Hematopoietic multipotent progenitor cell (in vitro differentiated cells): Measurements from ENCODE around the gene EDEM2. TPM values are rescaled to one million over a fixed set of nuclear protein-coding genes. Genes with fewer than 3 reads are reported as not detected.
"Not testable (repeated sequence)": the region's sequence is repeated elsewhere in the genome, so short reads cannot be mapped to it uniquely, and the experiment has no call there.

ENCODE experiments used
- DNase-seq, 3 donors: peaks; one replicate each; pipeline ENCODE4 v3.0.0-alpha.2; 2011 to 2015; ENCODE audit warnings: low read depth in 2 of 3, low spot score in 2 of 3
- total RNA-seq: library from RNA; depleted of rRNA; stranded (reverse); fragments of >200 nt; gene quantifications from one replicate; pipeline ENCODE4 v1.2.3, GENCODE V29; 2012

Gene EDEM2, protein sequence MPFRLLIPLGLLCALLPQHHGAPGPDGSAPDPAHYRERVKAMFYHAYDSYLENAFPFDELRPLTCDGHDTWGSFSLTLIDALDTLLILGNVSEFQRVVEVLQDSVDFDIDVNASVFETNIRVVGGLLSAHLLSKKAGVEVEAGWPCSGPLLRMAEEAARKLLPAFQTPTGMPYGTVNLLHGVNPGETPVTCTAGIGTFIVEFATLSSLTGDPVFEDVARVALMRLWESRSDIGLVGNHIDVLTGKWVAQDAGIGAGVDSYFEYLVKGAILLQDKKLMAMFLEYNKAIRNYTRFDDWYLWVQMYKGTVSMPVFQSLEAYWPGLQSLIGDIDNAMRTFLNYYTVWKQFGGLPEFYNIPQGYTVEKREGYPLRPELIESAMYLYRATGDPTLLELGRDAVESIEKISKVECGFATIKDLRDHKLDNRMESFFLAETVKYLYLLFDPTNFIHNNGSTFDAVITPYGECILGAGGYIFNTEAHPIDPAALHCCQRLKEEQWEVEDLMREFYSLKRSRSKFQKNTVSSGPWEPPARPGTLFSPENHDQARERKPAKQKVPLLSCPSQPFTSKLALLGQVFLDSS
- total RNA-seq = 66.0 TPM

DNA sequence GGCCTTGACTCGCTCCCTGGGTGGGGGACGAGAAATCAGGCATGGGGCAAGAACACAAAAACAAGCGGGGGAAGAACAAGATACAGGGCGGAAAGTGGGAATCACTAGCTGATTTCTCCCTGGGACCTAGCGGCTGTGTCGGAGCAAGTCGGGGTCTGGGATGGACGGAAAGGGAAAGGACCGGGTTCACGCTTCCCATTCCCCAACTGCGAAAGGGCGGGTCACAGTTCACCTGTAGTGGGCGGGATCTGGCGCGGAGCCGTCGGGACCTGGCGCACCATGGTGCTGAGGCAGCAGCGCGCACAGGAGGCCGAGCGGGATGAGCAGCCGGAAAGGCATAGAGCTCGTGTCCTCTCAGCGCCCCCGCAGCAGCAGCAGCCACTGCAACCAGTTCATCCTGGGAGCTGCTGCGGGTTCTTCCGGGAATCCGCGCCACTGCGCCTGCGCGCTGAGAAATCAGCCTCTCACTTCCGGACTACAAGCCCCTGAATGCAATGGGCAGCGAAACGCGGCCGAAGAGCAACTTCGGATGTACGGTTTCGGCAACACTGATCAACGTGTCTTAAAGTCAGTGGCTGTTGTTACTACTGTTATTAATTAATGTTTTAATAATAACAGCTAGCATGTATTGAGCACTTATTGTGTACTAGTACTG lies at the start of gene EDEM2:
EDEM2 (minus strand) TSS at position 417 of the 655 bp plus-strand sequence; CDS start at position 339, 78 bp downstream.
- DNase-seq = peak; percentile 89 to 93 (median 92)

DNA sequence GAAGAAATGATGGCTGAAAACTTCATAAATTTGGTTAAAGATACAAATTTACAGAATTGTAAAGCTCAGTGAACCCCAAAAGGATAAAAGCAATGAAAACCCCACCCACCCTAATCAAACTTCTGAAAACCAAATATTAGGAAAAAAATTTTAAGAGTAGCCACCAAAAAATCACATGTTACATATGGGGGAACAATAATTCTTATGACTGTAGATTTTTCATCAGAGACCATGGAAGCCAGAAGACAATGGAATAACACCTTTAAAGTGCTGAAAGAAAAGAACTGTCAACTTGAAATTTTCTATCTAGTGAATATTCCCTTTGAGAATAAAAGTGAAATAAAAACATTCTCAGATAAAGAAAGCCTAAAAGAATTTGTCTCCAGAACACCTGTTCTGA lies 49.2 kb upstream of the EDEM2 start:
- DNase-seq = peak in 1 of 3 donors; percentile 37

DNA sequence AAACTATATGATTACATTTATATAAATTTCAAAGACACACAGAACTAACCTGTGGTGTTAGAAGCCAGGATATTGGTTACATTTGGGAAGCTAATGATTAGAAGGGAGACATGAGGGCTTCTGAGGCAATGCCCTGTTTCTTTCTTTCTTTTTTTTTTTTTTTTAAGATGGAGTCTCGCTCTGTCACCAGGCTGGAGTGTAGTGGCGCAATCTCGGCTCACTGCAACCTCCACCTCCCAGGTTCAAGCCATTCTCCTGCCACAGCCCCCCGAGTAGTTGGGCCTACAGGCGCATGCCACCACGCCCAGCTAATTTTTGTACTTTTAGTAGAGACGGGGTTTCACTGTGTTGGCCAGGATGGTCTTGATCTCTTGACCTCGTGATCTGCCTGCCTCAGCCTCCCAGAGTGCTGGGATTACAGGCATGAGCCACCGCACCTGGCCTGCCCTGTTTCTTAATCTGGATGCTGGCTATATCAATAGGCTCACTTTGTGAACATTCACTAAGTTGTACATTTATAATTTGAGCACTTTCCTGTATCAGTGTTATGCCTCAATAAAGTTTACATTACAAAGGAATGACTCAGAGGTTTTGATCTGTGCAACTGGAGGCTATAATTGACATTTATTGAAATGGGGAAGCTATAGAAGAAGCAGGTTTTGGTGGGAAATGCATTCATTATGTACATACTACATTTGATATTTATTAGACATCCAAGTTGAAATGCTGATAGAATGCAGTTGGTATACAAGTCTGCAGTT lies 46.1 kb upstream of the EDEM2 start:
- not testable (repeated sequence) for DNase-seq

DNA sequence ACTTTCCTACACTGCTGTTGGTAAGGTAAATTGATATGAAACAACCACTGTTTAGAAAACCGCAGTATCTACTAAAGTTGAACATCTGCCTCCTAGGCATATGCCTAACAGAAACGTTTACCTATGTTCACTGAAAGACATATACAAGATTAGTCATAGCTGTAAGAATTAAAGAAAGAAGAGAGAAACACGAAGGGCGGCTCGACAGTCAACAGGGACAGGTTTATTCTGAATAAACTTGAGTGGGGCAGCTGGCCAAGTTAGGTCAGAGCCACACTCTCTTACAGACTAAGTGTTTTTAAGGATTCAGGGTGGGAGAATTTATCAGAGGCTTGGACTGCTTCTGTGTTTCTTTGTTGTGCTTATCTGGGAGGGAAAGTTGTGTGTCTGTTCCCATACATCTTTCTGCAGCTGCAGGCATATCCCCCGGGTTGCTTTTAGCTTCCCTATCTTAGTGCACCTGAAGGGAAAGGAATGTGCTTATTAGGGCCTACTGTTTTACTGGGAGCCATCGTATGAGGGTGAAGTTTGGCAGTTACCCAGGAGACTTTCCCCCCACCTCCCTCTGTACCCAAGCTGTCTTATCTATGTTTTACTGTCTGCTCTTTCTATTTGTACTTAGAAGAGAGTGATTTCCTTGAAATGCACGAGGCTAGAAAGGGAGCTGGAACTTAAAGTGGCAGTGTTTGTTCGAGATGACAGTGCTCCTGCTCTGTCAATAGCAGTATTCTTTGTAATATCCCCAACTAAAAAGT lies 45.2 kb upstream of the EDEM2 start:
- no peak for DNase-seq

DNA sequence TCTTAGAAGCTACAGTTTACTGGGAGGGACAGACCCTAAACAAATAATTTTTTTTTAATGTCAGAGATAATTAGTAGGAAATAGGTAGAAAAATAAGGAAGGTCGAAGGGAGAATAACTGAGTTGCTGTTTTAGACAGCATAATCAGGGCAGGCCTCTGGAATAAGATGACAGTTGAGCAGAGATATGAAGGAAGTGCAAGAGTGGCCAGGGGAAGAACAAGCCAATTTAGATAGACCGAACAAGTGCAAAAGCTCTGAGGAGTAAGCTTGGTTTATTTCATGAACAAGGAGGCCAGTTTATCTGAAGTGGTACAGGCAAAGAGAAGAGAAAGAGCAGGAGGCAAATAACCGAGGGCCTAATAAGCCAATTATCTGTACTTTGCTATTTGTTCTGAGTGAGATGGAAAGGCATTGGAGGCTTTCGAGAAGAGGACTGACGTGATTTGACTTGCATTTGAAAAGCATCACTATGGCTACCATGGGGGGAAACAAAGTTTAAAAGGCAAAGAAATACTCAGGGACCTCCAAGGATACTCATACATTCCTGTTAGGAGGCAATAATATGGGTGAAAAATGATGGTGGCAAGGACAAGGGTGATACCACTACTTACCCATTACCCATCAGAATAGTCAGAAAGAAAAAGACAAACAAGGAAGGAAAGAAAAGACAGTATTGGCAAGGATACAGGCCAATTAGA lies 44.4 kb upstream of the EDEM2 start:
- no peak for DNase-seq

DNA sequence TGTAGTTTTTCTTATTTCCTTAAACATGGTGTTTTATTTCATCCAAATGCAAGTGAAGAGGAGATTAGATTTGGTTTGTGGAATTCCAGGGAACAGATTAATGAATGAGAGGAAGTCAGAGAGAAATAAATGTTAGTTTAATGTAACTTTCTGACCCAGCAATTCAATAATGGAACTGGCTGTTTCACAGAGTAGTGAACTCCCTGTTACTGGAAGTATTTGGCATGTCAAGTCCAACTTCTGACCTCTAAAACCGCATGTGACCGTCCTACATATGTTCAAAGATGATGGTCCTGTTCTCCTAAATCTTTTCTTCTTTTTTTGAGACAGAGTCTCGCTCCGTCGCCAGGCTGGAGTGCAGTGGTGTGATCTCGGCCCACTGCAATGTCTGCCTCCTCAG lies 43.4 kb upstream of the EDEM2 start:
- DNase-seq = no peak

DNA sequence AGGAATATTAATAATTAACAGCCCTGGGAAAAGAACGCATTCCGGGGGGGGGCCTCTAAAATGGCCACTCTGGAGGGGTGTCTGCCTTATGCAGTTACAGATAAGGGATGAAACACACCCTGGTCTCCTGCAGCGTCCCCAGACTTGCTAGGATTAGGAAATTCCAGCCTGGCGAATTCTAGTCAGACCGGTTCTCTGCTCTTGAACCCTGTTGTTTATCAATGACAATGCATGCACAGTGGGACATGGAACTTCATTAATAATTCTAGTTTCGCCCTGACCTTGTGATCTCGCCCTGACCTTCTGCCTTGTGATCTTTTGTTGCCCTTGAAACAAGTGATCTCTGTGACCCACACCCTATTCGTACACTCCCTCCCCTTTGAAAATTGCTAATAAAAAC lies 42.1 kb upstream of the EDEM2 start:
- not testable (repeated sequence) for DNase-seq

DNA sequence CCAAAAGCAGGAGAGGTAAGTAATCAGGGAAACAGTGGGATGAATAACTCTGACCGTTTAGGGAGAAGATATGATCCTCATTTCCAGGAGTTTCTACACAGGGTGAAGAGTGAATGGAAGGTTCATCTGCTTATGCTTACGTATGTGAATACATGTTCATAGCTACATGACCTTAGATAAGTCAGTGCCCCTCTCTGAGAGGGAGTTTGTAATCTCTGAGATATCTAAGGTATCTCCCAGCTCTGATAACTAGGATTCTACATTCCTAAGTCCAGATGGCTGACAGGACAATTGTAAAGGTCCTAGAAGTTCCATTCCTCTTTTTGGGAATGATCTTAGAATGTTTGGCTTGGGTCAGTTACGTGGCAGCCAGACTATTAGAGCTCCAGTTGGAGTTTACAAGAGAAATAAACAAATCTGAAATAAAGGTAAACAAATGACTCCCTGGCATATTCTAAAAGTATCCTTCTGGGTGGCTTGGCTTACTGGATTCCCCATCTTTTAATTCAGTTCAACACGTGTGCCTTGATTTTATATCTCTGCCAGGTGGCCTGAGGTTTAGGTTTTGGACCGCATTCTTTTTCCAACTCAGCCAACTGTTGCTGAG lies 40.6 kb upstream of the EDEM2 start:
- DNase-seq = no peak

DNA sequence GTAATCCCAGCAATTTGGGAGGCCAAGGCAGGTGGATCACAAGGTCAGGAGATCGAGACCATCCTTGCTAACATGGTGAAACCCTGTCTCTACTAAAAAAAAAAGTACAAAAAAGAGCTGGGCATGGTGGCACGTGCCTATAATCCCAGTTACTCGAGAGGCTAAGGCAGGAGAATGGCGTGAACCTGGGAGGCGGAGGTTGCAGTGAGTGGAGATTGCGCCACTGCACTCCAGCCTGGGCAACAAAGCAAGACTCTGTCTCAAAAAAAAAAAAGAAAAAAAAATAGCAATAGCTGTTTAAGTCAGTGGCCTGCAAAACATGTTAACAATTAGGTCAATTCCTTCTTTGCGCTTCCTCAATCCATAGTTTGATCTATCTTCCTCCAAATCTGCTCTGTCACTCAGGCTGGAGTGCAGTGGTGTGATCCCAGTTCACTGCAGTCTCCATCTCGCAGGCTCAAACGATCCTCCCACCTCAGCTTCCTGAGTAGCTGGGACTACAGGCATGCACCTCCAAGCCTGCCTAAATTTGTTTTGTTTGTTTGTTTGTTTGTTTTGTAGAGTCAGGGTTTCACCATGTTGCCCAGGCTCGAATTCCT lies 39.7 kb upstream of the EDEM2 start:
- not testable (repeated sequence) for DNase-seq

DNA sequence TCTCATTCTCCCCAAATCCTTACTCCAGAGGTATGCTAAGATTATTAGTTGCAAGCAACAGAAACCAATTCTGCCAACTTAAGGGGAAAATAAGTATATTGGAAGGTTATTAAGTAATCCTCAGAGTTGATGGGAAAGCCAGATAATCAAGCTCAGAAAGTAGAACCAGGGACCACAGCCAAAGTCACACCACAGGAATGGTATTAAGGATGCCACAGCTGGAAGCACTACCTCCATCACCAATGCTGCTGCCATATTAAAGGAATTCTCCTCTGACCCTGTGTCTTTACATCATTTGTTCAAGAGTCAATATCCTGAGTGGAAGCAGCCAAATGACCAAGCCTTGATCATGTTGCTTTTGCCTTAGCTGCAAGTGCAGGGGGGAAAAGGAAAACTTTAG lies 34.6 kb upstream of the EDEM2 start:
- no peak for DNase-seq

DNA sequence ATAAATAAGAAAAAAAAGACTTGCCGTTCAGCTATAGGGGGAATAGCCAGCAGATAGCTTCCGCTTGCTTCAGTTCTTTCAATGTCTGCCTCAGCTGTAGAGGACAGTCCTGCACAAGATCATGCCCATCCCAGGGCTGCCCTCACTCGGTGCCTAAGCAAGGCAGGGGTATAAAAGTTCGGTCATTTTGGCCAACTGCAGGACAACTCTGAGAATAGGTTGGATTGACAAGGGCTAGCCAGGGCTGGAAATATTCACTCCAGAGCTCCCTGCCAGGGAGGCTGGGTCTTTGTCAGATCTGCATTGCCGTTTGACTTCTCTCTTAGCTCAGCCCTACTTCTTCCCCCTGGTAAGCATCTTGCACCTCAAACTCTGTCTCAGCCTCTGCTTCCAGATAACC lies 33.1 kb upstream of the EDEM2 start:
- no peak for DNase-seq

DNA sequence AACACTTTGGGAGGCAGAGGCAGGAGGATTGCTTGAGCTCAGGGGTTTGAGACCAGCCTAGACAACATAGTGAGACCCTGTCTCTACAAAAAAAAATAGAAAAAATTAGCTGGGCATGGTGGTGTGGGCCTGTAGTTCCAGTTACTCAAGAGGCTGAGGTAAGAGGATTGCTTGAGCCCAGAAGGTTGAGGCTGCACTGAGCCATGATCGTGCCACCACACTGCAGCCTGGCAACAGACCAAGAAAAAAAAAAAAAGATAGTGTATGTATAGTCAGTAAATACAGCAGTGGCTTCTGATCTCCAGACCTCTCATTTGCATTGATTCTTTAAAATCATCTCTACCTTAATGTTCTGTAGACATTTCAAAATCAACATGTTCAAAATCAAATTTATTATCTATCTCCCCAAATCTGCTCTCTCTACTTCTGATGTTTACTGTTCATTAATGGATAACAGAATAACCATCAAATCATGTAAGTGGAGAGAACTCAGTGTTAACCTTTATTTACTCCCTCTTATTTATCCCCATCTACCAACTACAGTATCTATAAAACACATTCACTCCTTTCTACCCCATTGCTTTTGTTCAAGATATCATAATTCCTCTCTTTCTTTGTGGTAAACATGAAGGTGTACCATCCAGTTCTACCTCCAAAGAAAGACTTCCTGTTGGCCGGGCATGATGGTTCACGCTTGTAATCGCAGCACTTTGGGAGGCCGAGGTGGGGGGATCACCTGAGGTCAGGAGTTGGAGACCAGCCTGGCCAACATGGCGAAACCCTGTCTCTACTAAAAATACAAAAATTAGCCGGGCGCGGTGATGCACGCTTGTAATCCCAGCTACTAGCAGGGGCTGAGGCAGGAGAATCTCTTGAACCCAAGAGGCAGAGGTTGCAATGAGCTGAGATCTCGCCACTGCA lies 32.4 kb upstream of the EDEM2 start:
- DNase-seq = no peak

DNA sequence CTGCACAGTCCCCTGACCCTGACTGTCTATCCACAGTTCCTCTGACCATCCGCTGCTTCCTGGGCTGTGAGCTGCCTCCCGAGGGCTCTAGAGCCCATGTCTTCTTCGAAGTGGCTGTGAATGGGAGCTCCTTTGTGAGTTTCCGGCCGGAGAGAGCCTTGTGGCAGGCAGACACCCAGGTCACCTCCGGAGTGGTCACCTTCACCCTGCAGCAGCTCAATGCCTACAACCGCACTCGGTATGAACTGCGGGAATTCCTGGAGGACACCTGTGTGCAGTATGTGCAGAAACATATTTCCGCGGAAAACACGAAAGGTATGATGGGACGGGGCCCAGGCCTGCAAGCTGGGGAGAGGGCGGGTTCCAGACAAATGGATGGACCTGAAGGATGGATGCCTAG lies 29.0 kb upstream of the EDEM2 start:
- no peak for DNase-seq

DNA sequence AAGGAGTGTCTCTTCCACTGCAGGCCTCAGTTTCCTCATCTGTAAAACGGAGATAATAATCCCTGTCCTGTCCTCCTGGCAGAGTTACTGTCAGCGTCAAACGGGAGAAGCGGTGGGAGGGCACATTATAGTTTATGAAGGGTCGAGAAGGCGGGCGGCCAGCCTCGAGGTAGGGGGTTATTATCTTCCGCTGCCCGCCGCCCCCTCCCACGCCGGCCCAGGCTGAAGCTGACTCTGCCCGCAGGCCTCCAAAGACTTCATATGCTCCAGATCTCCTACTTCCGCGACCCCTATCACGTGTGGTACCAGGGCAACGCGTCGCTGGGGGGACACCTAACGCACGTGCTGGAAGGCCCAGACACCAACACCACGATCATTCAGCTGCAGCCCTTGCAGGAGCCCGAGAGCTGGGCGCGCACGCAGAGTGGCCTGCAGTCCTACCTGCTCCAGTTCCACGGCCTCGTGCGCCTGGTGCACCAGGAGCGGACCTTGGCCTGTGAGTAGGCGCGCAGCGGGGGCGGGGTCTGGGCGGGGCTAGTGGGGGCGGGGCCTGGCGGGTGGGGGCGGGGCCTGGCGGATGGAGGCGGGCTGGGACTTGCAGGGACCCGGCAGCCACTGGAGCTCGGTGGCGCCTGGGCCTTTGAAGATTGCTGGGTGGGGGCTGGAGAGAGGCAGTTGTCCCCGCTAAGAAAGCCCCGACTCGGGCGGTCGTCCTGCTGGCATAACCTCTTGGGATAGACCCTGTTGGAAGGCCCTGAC lies 27.5 kb upstream of the EDEM2 start:
- no peak for DNase-seq

DNA sequence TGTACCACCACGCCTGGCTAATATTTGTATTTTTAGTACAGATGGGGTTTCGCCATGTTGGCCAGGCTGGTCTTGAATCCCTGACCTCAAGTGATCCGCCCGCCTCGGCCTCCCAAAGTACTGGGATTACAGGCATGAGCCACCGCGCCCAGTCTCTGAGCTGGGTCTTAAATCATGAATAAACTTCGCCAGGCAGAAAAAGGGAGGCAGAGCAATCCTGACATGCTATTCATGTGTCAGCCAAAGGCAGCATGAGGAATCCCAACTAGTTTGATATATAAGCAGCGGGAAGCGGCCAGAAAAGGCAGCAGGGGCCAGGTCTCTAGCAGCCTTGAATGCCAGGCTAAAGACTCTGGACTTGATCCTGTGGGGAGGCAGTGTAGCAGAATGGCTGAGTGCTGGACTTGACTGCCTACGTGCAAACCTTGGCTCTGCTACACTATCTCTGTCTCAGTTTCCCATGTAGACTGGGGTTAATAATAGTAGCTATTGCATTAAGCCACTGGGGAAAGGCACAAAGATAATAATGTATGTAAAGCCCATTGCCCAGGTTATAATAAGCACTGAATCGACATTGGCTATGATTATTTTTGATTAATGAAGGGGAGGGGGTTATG lies 26.5 kb upstream of the EDEM2 start:
- no peak for DNase-seq

DNA sequence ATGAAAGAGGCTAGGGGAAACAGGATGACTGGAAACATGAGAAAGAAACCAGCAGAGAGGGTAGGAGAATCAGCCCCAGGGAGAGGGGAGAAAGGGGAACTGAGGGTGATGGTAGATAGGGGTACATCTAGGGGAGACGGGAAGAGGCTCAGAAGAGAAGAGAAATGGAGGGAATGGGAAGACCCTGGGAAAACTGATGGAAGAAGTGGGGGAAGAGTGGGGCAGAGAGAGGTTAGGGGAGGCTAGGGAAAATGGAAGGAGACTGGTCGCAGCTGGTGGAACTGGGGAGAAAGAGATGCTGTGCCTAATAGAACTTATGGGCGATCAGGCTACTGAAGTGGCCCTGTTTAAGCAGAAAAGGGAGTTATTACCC lies 25.3 kb upstream of the EDEM2 start:
- DNase-seq = no peak
